Suprapubic skin (tissue), 4 donors: ENCODE measurements around the gene UGT1A4. TPM values are rescaled to one million over a fixed set of nuclear protein-coding genes. Genes with fewer than 3 reads are reported as not detected.

ENCODE experiments used
- DNase-seq, 2 donors: peaks; one replicate each; pipeline ENCODE4 v3.0.0-alpha.2; 2019; ENCODE audit warnings: low spot score in 2 of 2
- H3K27ac ChIP-seq: fragments of 200-600 bp; sonication (generic); one replicate; pipeline ENCODE4 v1.5.1; 2019
- H3K27me3 ChIP-seq: fragments of 200-600 bp; sonication (generic); one replicate; pipeline ENCODE4 v1.5.1; 2019
- H3K36me3 ChIP-seq: fragments of 200-600 bp; sonication (generic); one replicate; pipeline ENCODE4 v1.5.1; 2019
- H3K4me1 ChIP-seq: fragments of 200-600 bp; sonication (generic); one replicate; pipeline ENCODE4 v1.5.1; 2019
- H3K4me3 ChIP-seq: fragments of 200-600 bp; sonication (generic); one replicate; pipeline ENCODE4 v1.5.1; 2019; ENCODE audit warnings: mild to moderate bottlenecking
- H3K9me3 ChIP-seq: fragments of 200-600 bp; sonication (generic); one replicate; pipeline ENCODE4 v1.5.1; 2019
- EP300 ChIP-seq: sonication (generic); formaldehyde crosslinking; IDR thresholded peaks from one replicate; pipeline ENCODE4 v1.6.1; 2017; ENCODE audit warnings: antibody characterized with exemption
- POLR2A ChIP-seq, 2 donors: fragments of 450-650 bp; IDR thresholded peaks; one replicate each; pipeline ENCODE4 v1.6.1; 2017; ENCODE audit warnings: antibody characterized with exemption in 2 of 2, mild to moderate bottlenecking in 2 of 2, moderate library complexity in 2 of 2
- POLR2AphosphoS5 ChIP-seq, 3 donors: sonication (generic); formaldehyde crosslinking; IDR thresholded peaks; one replicate each; pipeline ENCODE4 v1.6.1; 2017; ENCODE audit warnings: antibody characterized with exemption in 3 of 3
- WGBS: methylation state at CpG from one replicate; pipeline ENCODE4 v1.1.5; 2018; 5-methylcytosine and 5-hydroxymethylcytosine counted together
- total RNA-seq, 4 donors: library from RNA; depleted of rRNA; stranded (reverse); fragments of >200 nt; gene quantifications; one replicate each; pipeline ENCODE4 v1.1.0, GENCODE V29; 2016
- TF ChIP-seq, protein P1 (sequence below), 2 donors: fragments of 200-600 bp in 1 of 2; fragments of 450-650 bp in 1 of 2; sonication (generic) in 1 of 2; IDR thresholded peaks; one replicate each; pipeline ENCODE4 v1.5.1; 2016 to 2019; ENCODE audit warnings: antibody characterized with exemption in 2 of 2, mild to moderate bottlenecking in 1 of 2, moderate library complexity in 1 of 2

UGT1A4 gene
- total RNA-seq, 4 donors from 2014 or later: 1.8 to 2.6 (median 2.3) TPM; not detected in 1

DNA sequence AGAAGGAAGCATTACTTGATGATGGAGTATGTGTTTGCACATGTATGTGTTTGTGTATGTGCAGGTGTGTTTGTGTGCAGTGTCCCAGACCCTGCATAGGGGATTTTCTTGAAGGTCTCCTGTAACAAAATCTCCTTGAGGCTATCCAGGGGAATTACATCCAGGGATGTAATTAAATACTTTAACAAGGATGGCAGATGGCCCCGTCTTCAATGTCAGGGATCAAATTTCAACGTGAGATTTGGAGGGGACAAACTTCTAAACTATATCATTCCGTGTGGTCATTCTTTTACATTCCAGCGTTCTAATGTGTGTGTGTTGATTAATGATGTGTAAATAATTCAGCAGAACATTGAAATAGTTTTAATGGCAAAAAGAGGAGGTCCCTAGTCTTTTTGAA, 43.5 kb upstream of the UGT1A4 start:
- 57% methylated on average over 4 of the region's 4 CpGs for WGBS
- Histone ChIP-seq H3K9me3 (no peaks in the 10 kb centered on the region), H3K27ac (no peak overlapping the region), H3K36me3 (no peaks in the 10 kb centered on the region), H3K4me1 (no peaks in the 10 kb centered on the region), H3K4me3 (no peak overlapping the region), H3K27me3 (no peaks in the 10 kb centered on the region)
- TF ChIP-seq EP300 (no peak), POLR2A (IDR thresholded peaks at IDR 0.05) (no peak), POLR2AphosphoS5 (IDR thresholded peaks at IDR 0.05) (no peak)
- TF ChIP-seq, protein P1, sequence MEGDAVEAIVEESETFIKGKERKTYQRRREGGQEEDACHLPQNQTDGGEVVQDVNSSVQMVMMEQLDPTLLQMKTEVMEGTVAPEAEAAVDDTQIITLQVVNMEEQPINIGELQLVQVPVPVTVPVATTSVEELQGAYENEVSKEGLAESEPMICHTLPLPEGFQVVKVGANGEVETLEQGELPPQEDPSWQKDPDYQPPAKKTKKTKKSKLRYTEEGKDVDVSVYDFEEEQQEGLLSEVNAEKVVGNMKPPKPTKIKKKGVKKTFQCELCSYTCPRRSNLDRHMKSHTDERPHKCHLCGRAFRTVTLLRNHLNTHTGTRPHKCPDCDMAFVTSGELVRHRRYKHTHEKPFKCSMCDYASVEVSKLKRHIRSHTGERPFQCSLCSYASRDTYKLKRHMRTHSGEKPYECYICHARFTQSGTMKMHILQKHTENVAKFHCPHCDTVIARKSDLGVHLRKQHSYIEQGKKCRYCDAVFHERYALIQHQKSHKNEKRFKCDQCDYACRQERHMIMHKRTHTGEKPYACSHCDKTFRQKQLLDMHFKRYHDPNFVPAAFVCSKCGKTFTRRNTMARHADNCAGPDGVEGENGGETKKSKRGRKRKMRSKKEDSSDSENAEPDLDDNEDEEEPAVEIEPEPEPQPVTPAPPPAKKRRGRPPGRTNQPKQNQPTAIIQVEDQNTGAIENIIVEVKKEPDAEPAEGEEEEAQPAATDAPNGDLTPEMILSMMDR (IDR thresholded peaks at IDR 0.05): no peak
- DNase-seq: no peak

DNA sequence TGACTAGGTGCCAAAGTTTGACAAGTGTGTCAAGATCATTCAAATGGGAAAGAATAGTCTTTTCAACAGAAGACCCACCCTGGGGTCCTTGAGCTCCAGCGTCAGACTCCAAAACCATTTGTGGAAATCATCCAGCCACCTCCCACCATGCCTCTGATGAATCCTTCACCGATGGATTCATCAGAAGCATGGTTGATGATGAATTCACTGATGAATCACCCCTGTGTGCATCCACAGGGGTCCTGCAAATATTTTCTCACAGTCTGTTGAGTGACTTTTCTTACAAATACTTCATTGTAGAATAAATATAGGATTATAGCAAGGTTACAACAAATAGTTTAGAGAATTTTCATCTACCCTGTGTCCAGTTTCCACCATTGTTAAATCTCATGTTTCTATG, 42.5 kb upstream of the UGT1A4 start:
- DNase-seq: no peak
- Histone ChIP-seq H3K36me3 (no peaks in the 10 kb centered on the region), H3K4me3 (no peak overlapping the region), H3K4me1 (no peaks in the 10 kb centered on the region), H3K27ac (no peak overlapping the region), H3K27me3 (no peaks in the 10 kb centered on the region), H3K9me3 (no peaks in the 10 kb centered on the region)
- 80% methylated on average over 2 of the region's 2 CpGs for WGBS
- TF ChIP-seq EP300 (no peak), POLR2AphosphoS5 (IDR thresholded peaks at IDR 0.05) (no peak), POLR2A (IDR thresholded peaks at IDR 0.05) (no peak)
- TF ChIP-seq, protein P1 (IDR thresholded peaks at IDR 0.05): no peak

DNA sequence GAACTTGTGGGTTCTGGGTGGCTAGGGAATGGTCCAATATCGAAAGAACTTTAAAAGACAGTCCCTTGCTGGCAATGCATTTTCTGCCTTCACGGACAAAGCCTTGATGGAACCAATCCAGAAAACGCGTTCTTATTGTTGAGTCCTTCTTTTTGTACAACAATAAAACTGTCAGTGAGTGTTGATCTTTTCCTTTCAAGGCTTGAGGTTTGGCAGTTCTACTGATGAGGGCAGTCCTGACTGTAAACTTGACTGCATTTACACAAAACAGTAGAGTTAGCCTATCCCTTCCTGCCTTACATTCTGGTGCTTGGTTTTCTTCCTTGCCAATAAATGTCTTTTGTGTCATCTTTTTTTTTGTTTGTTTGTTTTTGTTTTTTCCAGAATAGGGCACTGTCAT, 39.3 kb upstream of the UGT1A4 start:
- Histone ChIP-seq H3K27me3 (no peaks in the 10 kb centered on the region), H3K27ac (no peak overlapping the region), H3K36me3 (no peaks in the 10 kb centered on the region), H3K9me3 (no peaks in the 10 kb centered on the region), H3K4me1 (no peaks in the 10 kb centered on the region), H3K4me3 (no peak overlapping the region)
- WGBS: 53% methylated on average over 4 of the region's 4 CpGs
- no peak for DNase-seq
- no peak for TF ChIP-seq POLR2A (IDR thresholded peaks at IDR 0.05)
- TF ChIP-seq, protein P1 (IDR thresholded peaks at IDR 0.05): no peak
- no peak for TF ChIP-seq EP300
- no peak for TF ChIP-seq POLR2AphosphoS5 (IDR thresholded peaks at IDR 0.05)

DNA sequence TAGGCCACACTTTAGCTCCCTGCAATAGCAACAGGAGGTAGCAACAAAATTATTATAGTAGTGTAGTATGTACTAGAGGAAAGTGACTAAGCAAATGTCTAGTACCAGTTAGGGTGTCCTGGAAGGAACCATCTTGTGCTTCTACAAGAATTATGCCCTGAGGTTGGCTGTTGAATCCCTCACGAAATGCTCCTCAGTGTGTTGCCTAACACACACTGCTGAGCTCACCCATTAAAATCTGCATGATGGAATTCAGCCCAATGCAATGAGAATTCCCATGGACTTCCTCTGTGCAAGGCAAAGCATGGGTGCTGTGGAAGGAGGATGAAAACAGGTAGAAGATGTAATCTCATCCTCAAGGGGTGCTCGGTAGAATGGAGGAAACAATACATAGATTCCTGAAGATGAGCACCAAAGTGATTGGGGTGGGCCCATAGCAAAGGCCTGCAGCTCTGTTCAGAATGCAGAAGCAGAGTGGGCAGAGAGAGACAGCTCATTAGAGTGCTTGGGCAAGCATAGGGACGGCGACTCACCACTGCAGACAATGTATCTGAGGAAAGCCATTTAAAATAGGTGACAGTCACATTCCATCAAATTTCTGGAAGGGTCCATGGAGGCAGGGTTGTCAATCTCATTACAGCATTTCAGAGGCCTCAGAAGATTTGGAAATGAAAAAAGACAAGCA, 38.0 kb upstream of the UGT1A4 start:
- no peaks in the 10 kb centered on the region for H3K4me1 ChIP-seq
- 88% methylated on average over 4 of the region's 4 CpGs for WGBS
- no peaks in the 10 kb centered on the region for H3K9me3 ChIP-seq
- H3K36me3 ChIP-seq: no peaks in the 10 kb centered on the region
- DNase-seq: no peak
- no peak for TF ChIP-seq POLR2A (IDR thresholded peaks at IDR 0.05)
- TF ChIP-seq EP300: no peak
- no peak for TF ChIP-seq POLR2AphosphoS5 (IDR thresholded peaks at IDR 0.05)
- TF ChIP-seq, protein P1 (IDR thresholded peaks at IDR 0.05): no peak
- no peaks in the 10 kb centered on the region for H3K27me3 ChIP-seq
- H3K4me3 ChIP-seq: no peak overlapping the region
- H3K27ac ChIP-seq: no peak overlapping the region

DNA sequence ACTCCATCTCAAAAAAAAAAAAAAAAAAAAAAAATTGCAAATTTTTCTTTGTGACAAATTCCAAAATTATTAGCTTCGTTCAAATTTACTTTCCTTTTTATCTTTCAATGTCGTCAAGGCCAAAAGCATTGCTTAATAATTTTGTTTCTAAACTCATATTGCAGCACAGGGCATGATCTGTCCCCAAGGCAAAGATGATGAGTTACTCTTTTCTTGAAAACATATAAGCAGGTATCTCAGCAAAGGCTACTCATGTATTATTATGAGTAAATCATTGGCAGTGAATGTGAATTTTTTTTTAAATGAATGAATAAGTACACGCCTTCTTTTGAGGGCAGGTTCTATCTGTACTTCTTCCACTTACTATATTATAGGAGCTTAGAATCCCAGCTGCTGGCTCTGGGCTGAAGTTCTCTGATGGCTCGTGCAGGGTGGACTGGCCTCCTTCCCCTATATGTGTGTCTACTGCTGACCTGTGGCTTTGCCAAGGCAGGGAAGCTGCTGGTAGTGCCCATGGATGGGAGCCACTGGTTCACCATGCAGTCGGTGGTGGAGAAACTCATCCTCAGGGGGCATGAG, 36.9 kb upstream of the UGT1A4 start, which contains the start of gene UGT1A7:
TSS of gene UGT1A7 (plus strand) at position 381 of the 579 bp plus-strand sequence. CDS start at position 418, 37 bp downstream.
- H3K36me3 ChIP-seq: no peaks in the 10 kb centered on the region
- H3K4me1 ChIP-seq: no peaks in the 10 kb centered on the region
- H3K27ac ChIP-seq: no peak within 1 kb of the TSS
- H3K4me3 ChIP-seq: no peak within 1 kb of the TSS
- DNase-seq: no peak
- H3K27me3 ChIP-seq: no peaks in the 10 kb centered on the region
- 64% methylated on average over 5 of the region's 5 CpGs for WGBS
- TF ChIP-seq POLR2AphosphoS5 (IDR thresholded peaks at IDR 0.05): no peak
- no peak for TF ChIP-seq EP300
- TF ChIP-seq POLR2A (IDR thresholded peaks at IDR 0.05): no peak
- TF ChIP-seq, protein P1 (IDR thresholded peaks at IDR 0.05): no peak
- H3K9me3 ChIP-seq: no peaks in the 10 kb centered on the region
